ENCODE results near the gene FBXL4.
A peak's percentile ranks its signal among the peaks of the same experiment; 100 is the strongest.

The FBXL4 gene

GRCh38 chr6:98836962-98837944 lies 110.5 kb downstream of the FBXL4 start:
- no peak for DNase-seq

GRCh38 chr6:98836025-98836961 lies 111.5 kb downstream of the FBXL4 start:
- no peak for DNase-seq

GRCh38 chr6:98835149-98836024 lies 112.4 kb downstream of the FBXL4 start:
- DNase-seq = peak in 1 of 5 experiments; percentile 49

- peak; percentile 27 to 86 (median 57) for DNase-seq
Observed at GRCh38 chr6:98834060-98835031, 113.4 kb downstream of the FBXL4 start, which contains the start of gene POU3F2. Gene POU3F2 (plus strand): TSS chr6:98834574. CDS start chr6:98834874, 300 bp downstream.

- no peak for DNase-seq
Observed at GRCh38 chr6:98833307-98834059, 114.3 kb downstream of the FBXL4 start.

GRCh38 chr6:98833057-98833306 lies 114.8 kb downstream of the FBXL4 start:
- peak in 2 of 5 experiments; percentile 15 to 59 for DNase-seq

GRCh38 chr6:98832284-98833056 lies 115.3 kb downstream of the FBXL4 start:
- no peak for DNase-seq

- no peak for DNase-seq
Observed at GRCh38 chr6:98831959-98832283, 115.8 kb downstream of the FBXL4 start.

- no peak for DNase-seq
Observed at GRCh38 chr6:98831057-98831958, 116.4 kb downstream of the FBXL4 start.

GRCh38 chr6:98830146-98830545 lies 117.6 kb downstream of the FBXL4 start:
- no peak for DNase-seq

GRCh38 chr6:98828941-98829411 lies 118.8 kb downstream of the FBXL4 start:
- DNase-seq = no peak

- no peak for DNase-seq
Observed at GRCh38 chr6:98828211-98828788, 119.4 kb downstream of the FBXL4 start.

GRCh38 chr6:98827295-98828159 lies 120.2 kb downstream of the FBXL4 start:
- DNase-seq = no peak

- no peak for DNase-seq
Observed at GRCh38 chr6:98825600-98826230, 122.0 kb downstream of the FBXL4 start.

GRCh38 chr6:98824902-98825599 lies 122.7 kb downstream of the FBXL4 start:
- DNase-seq = no peak
